Measurements from ENCODE around the gene CENPX.
"Not testable (repeated sequence)": the region's sequence is repeated elsewhere in the genome, so short reads cannot be mapped to it uniquely, and the experiment has no call there.

CENPX gene

GRCh38 chr17:82039695-82040299, 17.1 kb upstream of the CENPX start:
- no peak overlapping the region for H3K4me3 ChIP-seq (ENCODE audit: low read length)
- H4K20me1 ChIP-seq (ENCODE audit: insufficient read depth, low read length): peaks cover 5% of the 10 kb centered on the region; the same call in 1 of the 2 replicates
- H3K4me1 ChIP-seq (ENCODE audit: low read length): peaks cover 19% of the 10 kb centered on the region
- H3K36me3 ChIP-seq (replicated peaks; ENCODE audit: low read depth, low read length): peaks cover 7% of the 10 kb centered on the region
- H3K9ac ChIP-seq (ENCODE audit: low read length): no peak overlapping the region
- no peak overlapping the region for H3K27ac ChIP-seq (ENCODE audit: low read length)
- H3K4me2 ChIP-seq (ENCODE audit: low read length): no peak overlapping the region
- H3K27me3 ChIP-seq (ENCODE audit: low read depth, low read length): no peaks in the 10 kb centered on the region
- no peak overlapping the region for H2AFZ ChIP-seq (ENCODE audit: low read depth, low read length)
- H3K9me3 ChIP-seq (ENCODE audit: insufficient read depth, low read length): no peaks in the 10 kb centered on the region
- H3K79me2 ChIP-seq (ENCODE audit: low read length): peaks cover 7% of the 10 kb centered on the region
- no peak for TF ChIP-seq EZH2phosphoT487 (IDR thresholded peaks at IDR 0.05; ENCODE audit: low read depth)
- TF ChIP-seq CTCF (IDR thresholded peaks at IDR 0.05; ENCODE audit: low read depth, low read length): no peak

- not testable (repeated sequence) for H3K36me3 ChIP-seq (replicated peaks; ENCODE audit: low read depth, low read length); H2AFZ ChIP-seq (ENCODE audit: low read depth, low read length); H3K27me3 ChIP-seq (ENCODE audit: low read depth, low read length); H3K4me2 ChIP-seq (ENCODE audit: low read length); H4K20me1 ChIP-seq (ENCODE audit: insufficient read depth, low read length); H3K27ac ChIP-seq (ENCODE audit: low read length); H3K9ac ChIP-seq (ENCODE audit: low read length); H3K9me3 ChIP-seq (ENCODE audit: insufficient read depth, low read length); H3K4me3 ChIP-seq (ENCODE audit: low read length); H3K79me2 ChIP-seq (ENCODE audit: low read length)
- H3K4me1 ChIP-seq (ENCODE audit: low read length): peaks cover 19% of the 10 kb centered on the region
Measured at GRCh38 chr17:82038796-82039409, 16.2 kb upstream of the CENPX start.

GRCh38 chr17:82037889-82038195, 15.2 kb upstream of the CENPX start:
- H3K79me2 ChIP-seq (ENCODE audit: low read length): peaks cover 7% of the 10 kb centered on the region
- H3K4me2 ChIP-seq (ENCODE audit: low read length): peak overlapping the region; percentile 99
- H3K4me3 ChIP-seq (ENCODE audit: low read length): peak overlapping the region; percentile 98
- peaks cover 7% of the 10 kb centered on the region for H3K36me3 ChIP-seq (replicated peaks; ENCODE audit: low read depth, low read length)
- TF ChIP-seq EZH2phosphoT487 (IDR thresholded peaks at IDR 0.05; ENCODE audit: low read depth) (no peak), CTCF (IDR thresholded peaks at IDR 0.05; ENCODE audit: low read depth, low read length) (no peak)
- no peak overlapping the region for H3K27ac ChIP-seq (ENCODE audit: low read length)
- no peaks in the 10 kb centered on the region for H3K27me3 ChIP-seq (ENCODE audit: low read depth, low read length)
- peaks cover 5% of the 10 kb centered on the region; the same call in 1 of the 2 replicates for H4K20me1 ChIP-seq (ENCODE audit: insufficient read depth, low read length)
- peak overlapping the region; percentile 26; the same call in 1 of the 2 replicates for H3K9ac ChIP-seq (ENCODE audit: low read length)
- H3K9me3 ChIP-seq (ENCODE audit: insufficient read depth, low read length): no peaks in the 10 kb centered on the region
- peak overlapping the region; percentile 93 for H2AFZ ChIP-seq (ENCODE audit: low read depth, low read length)
- H3K4me1 ChIP-seq (ENCODE audit: low read length): peaks cover 19% of the 10 kb centered on the region

GRCh38 chr17:82037092-82037888, 14.6 kb upstream of the CENPX start, which contains the start of gene DCXR:
Gene DCXR (minus strand): TSS chr17:82037697. CDS start chr17:82037682, 15 bp downstream.
- Histone ChIP-seq H3K27me3 (ENCODE audit: low read depth, low read length) (no peaks in the 10 kb centered on the region), H3K36me3 (replicated peaks; ENCODE audit: low read depth, low read length) (peaks cover 7% of the 10 kb centered on the region), H3K4me1 (ENCODE audit: low read length) (peaks cover 19% of the 10 kb centered on the region), H3K27ac (ENCODE audit: low read length) (peak within 1 kb of the TSS; percentile 86), H3K9me3 (ENCODE audit: insufficient read depth, low read length) (no peaks in the 10 kb centered on the region), H4K20me1 (ENCODE audit: insufficient read depth, low read length) (peaks cover 5% of the 10 kb centered on the region; the same call in 1 of the 2 replicates), H3K9ac (ENCODE audit: low read length) (peak within 1 kb of the TSS; percentile 72), H3K79me2 (ENCODE audit: low read length) (peaks cover 7% of the 10 kb centered on the region), H3K4me3 (ENCODE audit: low read length) (peak within 1 kb of the TSS; percentile 98), H3K4me2 (ENCODE audit: low read length) (peak within 1 kb of the TSS; percentile 99), H2AFZ (ENCODE audit: low read depth, low read length) (peak within 1 kb of the TSS; percentile 93)
- TF ChIP-seq EZH2phosphoT487 (IDR thresholded peaks at IDR 0.05; ENCODE audit: low read depth) (no peak), CTCF (IDR thresholded peaks at IDR 0.05; ENCODE audit: low read depth, low read length) (peak; percentile 69)

Data from OCI-LY3 (cell line).